SK-N-SH (cell line): ENCODE measurements around the gene GMCL1.

Experiments used
- ELF1 ChIP-seq: IDR thresholded peaks from 2 replicates; pipeline ENCODE4 v1.4.0; 2012
- EP300 ChIP-seq, 2 experiments: IDR thresholded peaks; 2 replicates each; pipeline versions ENCODE4 v1.4.0 to v1.6.1; 2012; ENCODE audit warnings: borderline replicate concordance in 1 of 2, low read depth in 1 of 2, low read length in 1 of 2
- FOSL2 ChIP-seq: IDR thresholded peaks from 2 replicates; pipeline ENCODE4 v1.4.0; 2012; ENCODE audit warnings: low read depth, mild to moderate bottlenecking, moderate library complexity, borderline replicate concordance
- FOXM1 ChIP-seq: IDR thresholded peaks from 2 replicates; pipeline ENCODE4 v1.4.0; 2012; ENCODE audit warnings: low read depth, mild to moderate bottlenecking
- GABPA ChIP-seq: IDR thresholded peaks from 2 replicates; pipeline ENCODE4 v1.4.0; 2012; ENCODE audit warnings: low read depth, mild to moderate bottlenecking
- POLR2AphosphoS5 ChIP-seq: IDR thresholded peaks from 2 replicates; pipeline ENCODE4 v1.6.1; 2012; ENCODE audit warnings: low read depth, low read length
- TF ChIP-seq, protein P1 (sequence below): fragments of 200-600 bp; sonication (generic); IDR thresholded peaks from 2 replicates; pipeline ENCODE4 v1.6.1; 2017; ENCODE audit warnings: antibody characterized with exemption, mild to moderate bottlenecking, moderate library complexity
- TF ChIP-seq, protein P2 (sequence below): IDR thresholded peaks from 2 replicates; pipeline ENCODE4 v1.6.1; 2012; ENCODE audit warnings: mild to moderate bottlenecking, low read depth, low read length, moderate library complexity
- TF ChIP-seq, protein P3 (sequence below): IDR thresholded peaks from 2 replicates; pipeline ENCODE4 v1.4.0; 2012; ENCODE audit warnings: low read depth, borderline replicate concordance

DNA sequence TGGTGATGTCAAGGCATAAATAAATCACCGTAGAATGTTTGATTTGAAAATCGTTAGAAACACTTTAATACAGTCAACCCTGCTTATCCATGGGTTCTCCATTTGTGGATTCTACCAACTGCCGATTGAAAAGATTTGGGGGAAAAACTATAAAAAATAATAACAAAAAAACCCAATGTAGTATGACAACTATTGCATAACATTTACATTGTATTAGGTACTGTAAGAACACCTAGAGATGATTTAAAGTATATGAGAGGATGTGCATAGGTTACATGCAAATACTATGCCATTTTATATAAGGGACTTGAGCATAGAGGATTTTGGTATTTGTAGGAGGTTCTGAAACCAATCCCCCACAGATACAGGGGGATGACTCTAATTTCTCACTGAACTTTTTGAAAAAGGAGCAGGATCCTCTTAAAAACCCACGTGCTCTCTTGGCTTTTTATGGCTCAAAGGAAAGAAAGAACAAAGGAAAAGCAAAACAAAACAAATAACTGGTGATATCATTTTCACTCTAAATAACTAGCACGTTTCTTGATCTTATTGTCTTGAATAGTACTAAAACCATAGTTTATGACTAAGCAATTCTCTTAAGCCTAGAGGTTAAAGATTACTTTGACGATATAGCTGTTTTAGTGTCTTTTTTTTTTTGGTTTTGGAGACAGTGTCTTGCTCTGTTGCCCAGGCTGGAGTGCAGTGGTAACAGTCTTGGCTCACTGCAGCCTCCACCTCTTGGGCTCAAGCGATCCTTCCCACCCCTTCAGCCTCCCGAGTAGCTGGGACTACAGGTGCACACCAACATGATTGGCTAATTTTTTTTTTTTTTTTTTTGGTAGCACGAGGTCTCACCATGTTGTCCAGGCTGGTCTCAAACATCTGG lies 17.0 kb downstream of the GMCL1 start:
- TF ChIP-seq, protein P1, sequence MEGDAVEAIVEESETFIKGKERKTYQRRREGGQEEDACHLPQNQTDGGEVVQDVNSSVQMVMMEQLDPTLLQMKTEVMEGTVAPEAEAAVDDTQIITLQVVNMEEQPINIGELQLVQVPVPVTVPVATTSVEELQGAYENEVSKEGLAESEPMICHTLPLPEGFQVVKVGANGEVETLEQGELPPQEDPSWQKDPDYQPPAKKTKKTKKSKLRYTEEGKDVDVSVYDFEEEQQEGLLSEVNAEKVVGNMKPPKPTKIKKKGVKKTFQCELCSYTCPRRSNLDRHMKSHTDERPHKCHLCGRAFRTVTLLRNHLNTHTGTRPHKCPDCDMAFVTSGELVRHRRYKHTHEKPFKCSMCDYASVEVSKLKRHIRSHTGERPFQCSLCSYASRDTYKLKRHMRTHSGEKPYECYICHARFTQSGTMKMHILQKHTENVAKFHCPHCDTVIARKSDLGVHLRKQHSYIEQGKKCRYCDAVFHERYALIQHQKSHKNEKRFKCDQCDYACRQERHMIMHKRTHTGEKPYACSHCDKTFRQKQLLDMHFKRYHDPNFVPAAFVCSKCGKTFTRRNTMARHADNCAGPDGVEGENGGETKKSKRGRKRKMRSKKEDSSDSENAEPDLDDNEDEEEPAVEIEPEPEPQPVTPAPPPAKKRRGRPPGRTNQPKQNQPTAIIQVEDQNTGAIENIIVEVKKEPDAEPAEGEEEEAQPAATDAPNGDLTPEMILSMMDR: no peak
- no peak for TF ChIP-seq EP300 (IDR thresholded peaks at IDR 0.05; ENCODE audit: borderline replicate concordance in 1 of 2, low read depth in 1 of 2, low read length in 1 of 2)
- no peak for TF ChIP-seq FOSL2
- TF ChIP-seq GABPA: no peak
- TF ChIP-seq FOXM1: no peak
- TF ChIP-seq, protein P2, sequence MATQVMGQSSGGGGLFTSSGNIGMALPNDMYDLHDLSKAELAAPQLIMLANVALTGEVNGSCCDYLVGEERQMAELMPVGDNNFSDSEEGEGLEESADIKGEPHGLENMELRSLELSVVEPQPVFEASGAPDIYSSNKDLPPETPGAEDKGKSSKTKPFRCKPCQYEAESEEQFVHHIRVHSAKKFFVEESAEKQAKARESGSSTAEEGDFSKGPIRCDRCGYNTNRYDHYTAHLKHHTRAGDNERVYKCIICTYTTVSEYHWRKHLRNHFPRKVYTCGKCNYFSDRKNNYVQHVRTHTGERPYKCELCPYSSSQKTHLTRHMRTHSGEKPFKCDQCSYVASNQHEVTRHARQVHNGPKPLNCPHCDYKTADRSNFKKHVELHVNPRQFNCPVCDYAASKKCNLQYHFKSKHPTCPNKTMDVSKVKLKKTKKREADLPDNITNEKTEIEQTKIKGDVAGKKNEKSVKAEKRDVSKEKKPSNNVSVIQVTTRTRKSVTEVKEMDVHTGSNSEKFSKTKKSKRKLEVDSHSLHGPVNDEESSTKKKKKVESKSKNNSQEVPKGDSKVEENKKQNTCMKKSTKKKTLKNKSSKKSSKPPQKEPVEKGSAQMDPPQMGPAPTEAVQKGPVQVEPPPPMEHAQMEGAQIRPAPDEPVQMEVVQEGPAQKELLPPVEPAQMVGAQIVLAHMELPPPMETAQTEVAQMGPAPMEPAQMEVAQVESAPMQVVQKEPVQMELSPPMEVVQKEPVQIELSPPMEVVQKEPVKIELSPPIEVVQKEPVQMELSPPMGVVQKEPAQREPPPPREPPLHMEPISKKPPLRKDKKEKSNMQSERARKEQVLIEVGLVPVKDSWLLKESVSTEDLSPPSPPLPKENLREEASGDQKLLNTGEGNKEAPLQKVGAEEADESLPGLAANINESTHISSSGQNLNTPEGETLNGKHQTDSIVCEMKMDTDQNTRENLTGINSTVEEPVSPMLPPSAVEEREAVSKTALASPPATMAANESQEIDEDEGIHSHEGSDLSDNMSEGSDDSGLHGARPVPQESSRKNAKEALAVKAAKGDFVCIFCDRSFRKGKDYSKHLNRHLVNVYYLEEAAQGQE: no peak
- TF ChIP-seq, protein P3, sequence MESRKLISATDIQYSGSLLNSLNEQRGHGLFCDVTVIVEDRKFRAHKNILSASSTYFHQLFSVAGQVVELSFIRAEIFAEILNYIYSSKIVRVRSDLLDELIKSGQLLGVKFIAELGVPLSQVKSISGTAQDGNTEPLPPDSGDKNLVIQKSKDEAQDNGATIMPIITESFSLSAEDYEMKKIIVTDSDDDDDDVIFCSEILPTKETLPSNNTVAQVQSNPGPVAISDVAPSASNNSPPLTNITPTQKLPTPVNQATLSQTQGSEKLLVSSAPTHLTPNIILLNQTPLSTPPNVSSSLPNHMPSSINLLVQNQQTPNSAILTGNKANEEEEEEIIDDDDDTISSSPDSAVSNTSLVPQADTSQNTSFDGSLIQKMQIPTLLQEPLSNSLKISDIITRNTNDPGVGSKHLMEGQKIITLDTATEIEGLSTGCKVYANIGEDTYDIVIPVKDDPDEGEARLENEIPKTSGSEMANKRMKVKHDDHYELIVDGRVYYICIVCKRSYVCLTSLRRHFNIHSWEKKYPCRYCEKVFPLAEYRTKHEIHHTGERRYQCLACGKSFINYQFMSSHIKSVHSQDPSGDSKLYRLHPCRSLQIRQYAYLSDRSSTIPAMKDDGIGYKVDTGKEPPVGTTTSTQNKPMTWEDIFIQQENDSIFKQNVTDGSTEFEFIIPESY: no peak
- TF ChIP-seq POLR2AphosphoS5: no peak
- no peak for TF ChIP-seq ELF1
